ENCODE results near the gene PRLR.

Gene PRLR

DNA sequence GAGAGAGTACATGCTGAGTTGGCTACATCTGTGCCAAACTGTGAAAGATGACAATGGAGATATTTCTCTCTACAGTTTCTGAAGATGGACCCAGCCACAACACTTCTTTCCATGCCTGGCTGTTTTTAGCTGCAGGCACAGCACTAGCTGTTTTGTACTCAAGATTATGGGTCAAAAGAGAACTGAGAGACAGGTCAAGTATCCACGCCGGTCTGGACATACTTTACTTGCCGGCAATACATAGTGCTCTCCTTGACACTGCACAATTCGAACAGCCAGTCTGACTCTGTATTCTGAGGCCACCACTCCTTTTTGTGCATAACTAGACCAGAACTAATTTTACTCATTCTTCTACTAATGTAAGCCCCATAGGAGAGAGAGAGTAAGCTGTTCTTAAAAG lies 2.6 kb downstream of the PRLR start:
- H3K4me1 Mint-ChIP-seq (ENCODE audit: low read depth in 2 of 2) = peaks cover 8 to 10% of the 10 kb centered on the region in 2 donors
- peaks cover 3% of the 10 kb centered on the region for H3K36me3 Mint-ChIP-seq (ENCODE audit: insufficient read depth)
- DNase-seq (no peak), ATAC-seq (replicated peaks) (no peak)
- H3K4me3 Mint-ChIP-seq = no peak overlapping the region
- no peaks in the 10 kb centered on the region for H3K9me3 Mint-ChIP-seq
- peaks cover 76 to 97% of the 10 kb centered on the region in 2 donors for H3K27me3 Mint-ChIP-seq
- H3K27ac Mint-ChIP-seq = no peak overlapping the region

DNA sequence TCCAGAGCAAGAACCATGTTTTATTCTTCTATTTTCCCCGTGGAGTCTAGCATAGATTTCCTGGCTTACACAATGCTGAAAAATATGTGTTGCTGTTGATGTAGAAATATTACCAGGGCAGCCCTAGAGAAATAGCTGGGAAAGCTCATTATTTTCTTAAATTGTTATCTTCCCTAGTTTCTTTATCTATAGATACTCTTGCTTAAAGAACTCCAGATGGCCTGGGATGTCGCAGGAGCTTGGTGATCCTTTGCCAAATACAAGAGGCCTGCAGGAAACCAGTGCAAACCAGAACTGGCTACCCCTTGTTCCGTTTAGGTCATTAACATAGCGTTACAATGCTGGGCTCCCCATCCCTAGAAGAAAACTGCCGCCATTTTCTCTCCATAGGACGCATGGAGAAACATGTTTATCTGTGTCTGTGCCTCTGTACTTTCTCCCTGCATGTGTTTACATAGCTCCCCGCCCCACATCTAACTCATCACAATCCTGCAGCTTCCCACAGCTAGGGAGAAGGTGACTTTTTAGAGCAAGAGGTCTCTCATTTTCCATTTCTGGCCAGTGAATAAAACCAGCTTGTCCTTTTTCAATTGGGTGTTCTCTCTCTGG lies 6.4 kb downstream of the PRLR start:
- H3K27me3 Mint-ChIP-seq = peaks cover 39 to 76% of the 10 kb centered on the region in 2 donors

DNA sequence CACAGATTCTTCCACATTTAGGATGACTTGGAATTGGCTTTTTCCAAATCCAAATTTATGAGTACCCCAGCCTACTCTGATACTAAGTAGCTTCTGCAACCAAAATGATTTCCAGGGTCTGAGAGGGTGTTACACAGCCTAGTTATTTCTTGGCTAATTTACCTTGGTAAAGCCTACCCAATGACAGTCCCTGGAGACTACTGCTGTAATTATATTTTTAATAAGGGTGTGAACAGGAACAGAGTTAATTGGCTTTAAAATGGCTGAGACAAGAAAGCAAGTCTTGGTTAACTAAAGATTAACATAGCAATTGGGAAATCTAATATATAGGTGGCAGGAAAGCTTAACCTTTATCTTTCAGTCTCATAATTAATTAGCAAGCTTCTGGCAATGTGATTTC lies 9.3 kb downstream of the PRLR start:
- no peak for DNase-seq
- H3K9me3 Mint-ChIP-seq = no peaks in the 10 kb centered on the region
- no peaks in the 10 kb centered on the region for H3K36me3 Mint-ChIP-seq (ENCODE audit: insufficient read depth)
- peaks cover 10 to 49% of the 10 kb centered on the region in 2 donors for H3K27me3 Mint-ChIP-seq
- no peak overlapping the region for H3K27ac Mint-ChIP-seq
- H3K4me3 Mint-ChIP-seq = no peak overlapping the region
- no peak for ATAC-seq (replicated peaks)
- no peaks in the 10 kb centered on the region for H3K4me1 Mint-ChIP-seq (ENCODE audit: low read depth in 2 of 2)

More for the DNA sequence above, 6.4 kb downstream of the PRLR start:
- ATAC-seq (replicated peaks) (no peak), DNase-seq (no peak)
- Mint-ChIP-seq H3K9me3 (no peaks in the 10 kb centered on the region), H3K4me3 (no peak overlapping the region), H3K36me3 (ENCODE audit: insufficient read depth) (peaks cover 3% of the 10 kb centered on the region), H3K27ac (no peak overlapping the region), H3K4me1 (ENCODE audit: low read depth in 2 of 2) (no peaks in the 10 kb centered on the region)

DNA sequence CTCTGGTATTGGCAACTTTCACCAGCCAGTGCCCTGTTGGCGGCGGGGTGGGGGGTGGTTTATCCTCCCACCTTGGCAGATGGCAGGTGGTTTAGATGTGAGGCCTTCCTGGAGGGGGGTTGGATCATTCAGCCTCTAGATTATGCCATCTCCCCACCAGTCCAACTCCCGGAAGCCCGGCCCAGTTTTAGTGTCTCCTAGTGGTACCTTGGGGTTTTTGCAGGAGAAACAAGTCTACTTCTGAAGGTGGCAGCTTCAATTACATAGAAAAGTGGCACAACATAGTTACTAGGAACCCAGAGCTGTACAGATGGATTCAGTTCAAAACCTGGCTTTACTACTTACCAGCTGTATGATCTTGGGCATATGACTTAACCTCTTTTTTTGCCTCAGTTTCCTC lies 11.3 kb downstream of the PRLR start:
- Mint-ChIP-seq H3K27ac (no peak overlapping the region), H3K9me3 (no peaks in the 10 kb centered on the region), H3K4me1 (ENCODE audit: low read depth in 2 of 2) (no peaks in the 10 kb centered on the region), H3K36me3 (ENCODE audit: insufficient read depth) (no peaks in the 10 kb centered on the region), H3K27me3 (peaks cover 0 to 29% of the 10 kb centered on the region in 2 donors), H3K4me3 (no peak overlapping the region)
- DNase-seq = no peak
- no peak for ATAC-seq (replicated peaks)

DNA sequence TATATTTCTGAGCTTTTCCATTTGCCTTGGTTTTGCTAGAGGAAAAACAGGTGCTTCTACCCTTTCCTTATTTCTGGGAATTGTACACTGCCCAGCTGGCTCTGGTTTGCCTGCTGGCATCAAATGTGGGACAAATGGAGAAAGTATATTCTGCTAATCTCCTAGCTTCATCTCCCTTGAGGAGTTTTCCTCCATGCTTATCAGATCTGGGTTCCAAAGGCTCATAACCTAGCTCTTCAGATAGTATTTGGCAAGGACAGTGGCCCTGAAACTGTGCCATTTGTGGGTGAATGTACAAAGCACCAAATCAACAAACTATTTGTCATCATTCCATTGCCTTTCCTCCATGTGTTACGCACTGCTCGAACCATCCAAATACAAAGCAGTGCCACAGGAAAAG lies 16.2 kb downstream of the PRLR start:
- ATAC-seq (replicated peaks) = no peak
- peaks cover 0 to 21% of the 10 kb centered on the region in 2 donors for H3K27me3 Mint-ChIP-seq
- H3K4me3 Mint-ChIP-seq = no peak overlapping the region
- H3K36me3 Mint-ChIP-seq (ENCODE audit: insufficient read depth) = no peaks in the 10 kb centered on the region
- H3K9me3 Mint-ChIP-seq = no peaks in the 10 kb centered on the region
- H3K4me1 Mint-ChIP-seq (ENCODE audit: low read depth in 2 of 2) = no peaks in the 10 kb centered on the region
- DNase-seq = no peak
- H3K27ac Mint-ChIP-seq = no peak overlapping the region

DNA sequence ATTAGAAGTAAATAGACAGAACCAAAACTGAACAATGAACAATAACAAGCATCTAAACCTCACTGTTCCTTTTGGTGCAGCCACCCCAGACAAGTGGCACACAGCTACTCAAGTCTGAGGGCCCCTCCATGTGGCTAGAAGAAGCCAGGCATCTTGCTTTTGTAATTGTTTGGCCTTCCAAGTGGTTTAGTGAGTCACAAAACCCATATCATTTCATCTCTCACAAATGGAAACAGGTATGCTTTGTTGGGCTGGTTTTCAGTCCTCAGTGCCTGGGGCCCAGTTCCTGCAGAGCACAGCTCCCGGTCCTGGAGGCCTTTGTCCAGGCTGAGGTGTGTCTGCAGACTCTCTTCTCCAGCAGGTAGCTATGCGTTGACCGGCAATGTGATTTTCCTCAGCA lies 16.7 kb downstream of the PRLR start:
- Mint-ChIP-seq H3K4me3 (no peak overlapping the region), H3K27me3 (peaks cover 0 to 17% of the 10 kb centered on the region in 2 donors), H3K9me3 (no peaks in the 10 kb centered on the region), H3K36me3 (ENCODE audit: insufficient read depth) (no peaks in the 10 kb centered on the region), H3K27ac (no peak overlapping the region), H3K4me1 (ENCODE audit: low read depth in 2 of 2) (no peaks in the 10 kb centered on the region)
- no peak for DNase-seq
- no peak for ATAC-seq (replicated peaks)

DNA sequence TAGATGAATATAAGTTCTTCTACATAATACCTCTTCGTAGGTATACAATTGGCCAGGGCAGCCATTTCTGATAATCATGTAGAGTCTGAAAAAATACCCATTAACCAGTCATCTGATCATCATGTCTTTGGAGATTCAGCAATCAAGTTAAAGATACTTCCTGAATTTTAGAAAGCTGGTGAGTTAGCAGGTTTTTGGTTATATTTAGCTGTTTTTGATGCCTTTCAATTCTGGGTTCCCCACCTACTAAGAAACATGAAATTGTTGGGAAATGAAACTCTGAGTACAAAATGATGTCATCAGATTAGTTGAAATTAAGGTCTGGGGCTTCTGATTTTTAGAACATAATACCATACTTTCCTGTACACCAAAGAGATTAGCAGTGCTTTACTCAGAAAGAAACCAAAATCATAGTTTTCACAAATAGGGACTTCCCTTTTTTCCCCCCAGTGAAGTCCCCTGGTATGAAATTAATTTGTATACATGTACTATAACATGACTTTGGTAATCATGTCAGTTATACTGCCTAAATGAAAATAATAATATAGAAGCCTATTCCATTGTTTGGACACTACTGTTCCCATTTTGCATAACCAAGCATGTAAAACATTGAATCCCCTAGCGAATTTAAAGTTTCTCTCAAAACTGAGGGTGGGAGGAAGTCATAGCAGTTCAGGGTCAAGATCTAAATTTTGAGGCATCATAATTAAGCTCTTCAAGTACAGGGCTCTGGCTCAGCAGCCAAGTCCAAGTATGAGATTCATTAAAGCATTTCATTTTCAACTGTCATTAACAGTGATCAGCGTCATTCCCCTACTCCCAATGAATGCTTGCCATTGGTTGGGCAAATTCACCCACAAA lies 17.9 kb downstream of the PRLR start:
- ATAC-seq (replicated peaks) (no peak), DNase-seq (no peak)
- Mint-ChIP-seq H3K4me1 (ENCODE audit: low read depth in 2 of 2) (no peaks in the 10 kb centered on the region), H3K9me3 (no peaks in the 10 kb centered on the region), H3K27ac (no peak overlapping the region), H3K36me3 (ENCODE audit: insufficient read depth) (no peaks in the 10 kb centered on the region), H3K4me3 (no peak overlapping the region), H3K27me3 (peaks cover 0 to 24% of the 10 kb centered on the region in 2 donors)

DNA sequence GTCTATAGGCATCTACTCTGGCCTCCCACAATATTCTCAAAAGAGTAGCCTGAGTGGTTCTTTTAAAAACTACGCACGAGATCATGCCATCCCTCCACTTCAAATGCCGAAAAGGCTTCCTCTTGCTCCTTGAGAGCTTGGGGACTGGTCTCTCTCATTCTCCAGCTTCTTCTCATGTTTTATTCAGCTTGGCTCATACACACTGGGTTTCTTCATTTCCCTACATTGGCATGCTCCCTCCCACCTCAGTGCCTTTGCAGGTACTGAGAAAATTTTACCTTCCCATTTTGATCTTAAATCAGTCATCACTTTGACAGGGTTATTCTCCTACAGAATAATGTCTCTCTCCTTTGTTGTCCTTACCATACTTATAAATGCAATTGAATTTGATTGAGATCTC lies 20.4 kb downstream of the PRLR start:
- no peak overlapping the region for H3K27ac Mint-ChIP-seq
- no peak for ATAC-seq (replicated peaks)
- DNase-seq = no peak
- no peaks in the 10 kb centered on the region for H3K4me1 Mint-ChIP-seq (ENCODE audit: low read depth in 2 of 2)
- H3K4me3 Mint-ChIP-seq = no peak overlapping the region
- H3K36me3 Mint-ChIP-seq (ENCODE audit: insufficient read depth) = no peaks in the 10 kb centered on the region
- peaks cover 0 to 34% of the 10 kb centered on the region in 2 donors for H3K27me3 Mint-ChIP-seq
- H3K9me3 Mint-ChIP-seq = no peaks in the 10 kb centered on the region

DNA sequence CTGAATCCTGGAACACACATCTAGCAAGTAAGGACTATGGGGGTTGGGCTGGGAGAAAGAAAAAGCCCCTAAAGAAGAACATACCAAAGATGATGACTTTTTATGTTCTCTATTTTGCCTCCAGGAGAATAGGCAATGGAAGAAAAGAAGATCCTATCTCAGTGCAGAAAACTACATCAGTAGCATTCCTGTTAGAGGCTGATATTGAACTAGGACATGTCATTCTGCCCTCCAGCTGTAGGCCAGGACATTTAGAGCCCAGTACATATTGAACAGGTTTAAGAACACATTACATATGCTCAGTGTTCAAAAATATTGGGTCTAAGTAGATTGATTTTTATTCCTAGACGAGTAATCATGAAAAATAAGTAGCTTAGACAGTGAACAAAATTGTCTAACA lies 24.7 kb downstream of the PRLR start:
- Mint-ChIP-seq H3K36me3 (ENCODE audit: insufficient read depth) (no peaks in the 10 kb centered on the region), H3K4me1 (ENCODE audit: low read depth in 2 of 2) (no peaks in the 10 kb centered on the region), H3K27ac (no peak overlapping the region), H3K9me3 (no peaks in the 10 kb centered on the region), H3K4me3 (no peak overlapping the region), H3K27me3 (peaks cover 0 to 57% of the 10 kb centered on the region in 2 donors)
- ATAC-seq (replicated peaks) = no peak
- no peak for DNase-seq

DNA sequence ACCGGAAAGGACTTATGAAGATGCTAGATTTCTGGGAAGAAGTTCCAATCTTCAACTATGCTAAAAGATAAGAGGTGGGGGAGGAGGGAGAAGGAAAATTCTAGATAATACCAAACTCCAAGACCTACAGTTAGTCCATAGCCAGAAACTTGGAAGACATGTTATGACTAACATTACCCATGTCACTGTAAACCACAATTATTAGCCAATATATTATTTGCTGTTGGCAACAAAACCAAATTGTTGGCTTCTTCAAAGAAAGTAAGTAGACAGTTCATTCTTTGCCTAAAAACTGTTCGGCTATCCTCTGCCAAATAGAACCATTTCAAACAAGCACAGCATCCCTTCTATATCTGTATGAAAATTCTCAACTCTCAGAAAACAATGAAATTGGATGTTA lies 25.1 kb downstream of the PRLR start:
- Mint-ChIP-seq H3K27me3 (peaks cover 0 to 57% of the 10 kb centered on the region in 2 donors), H3K4me1 (ENCODE audit: low read depth in 2 of 2) (no peaks in the 10 kb centered on the region), H3K4me3 (no peak overlapping the region), H3K27ac (no peak overlapping the region), H3K36me3 (ENCODE audit: insufficient read depth) (no peaks in the 10 kb centered on the region), H3K9me3 (no peaks in the 10 kb centered on the region)
- ATAC-seq (replicated peaks) = no peak
- no peak for DNase-seq

DNA sequence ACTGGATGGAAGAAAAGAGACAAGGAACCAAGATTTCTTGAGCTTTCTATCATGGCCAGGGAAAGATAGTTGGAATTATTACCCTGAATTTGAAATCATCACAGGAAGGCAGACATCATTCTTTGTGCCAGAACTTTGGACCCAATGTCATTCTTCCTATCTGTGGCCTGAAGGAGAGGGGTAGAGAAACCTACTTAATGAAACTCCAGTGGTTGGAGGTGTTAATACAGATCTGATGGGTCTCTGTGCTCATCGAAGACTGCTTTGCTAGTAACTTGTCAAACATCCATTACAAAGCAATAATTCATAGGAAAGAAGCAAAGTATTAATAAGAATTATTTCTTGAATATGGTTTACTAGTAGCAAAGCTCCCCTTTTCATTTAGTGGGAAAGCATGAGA lies 26.9 kb downstream of the PRLR start:
- Mint-ChIP-seq H3K36me3 (ENCODE audit: insufficient read depth) (no peaks in the 10 kb centered on the region), H3K4me1 (ENCODE audit: low read depth in 2 of 2) (no peaks in the 10 kb centered on the region), H3K9me3 (no peaks in the 10 kb centered on the region), H3K27me3 (peaks cover 6 to 59% of the 10 kb centered on the region in 2 donors), H3K27ac (no peak overlapping the region), H3K4me3 (no peak overlapping the region)
- DNase-seq (no peak), ATAC-seq (replicated peaks) (no peak)

DNA sequence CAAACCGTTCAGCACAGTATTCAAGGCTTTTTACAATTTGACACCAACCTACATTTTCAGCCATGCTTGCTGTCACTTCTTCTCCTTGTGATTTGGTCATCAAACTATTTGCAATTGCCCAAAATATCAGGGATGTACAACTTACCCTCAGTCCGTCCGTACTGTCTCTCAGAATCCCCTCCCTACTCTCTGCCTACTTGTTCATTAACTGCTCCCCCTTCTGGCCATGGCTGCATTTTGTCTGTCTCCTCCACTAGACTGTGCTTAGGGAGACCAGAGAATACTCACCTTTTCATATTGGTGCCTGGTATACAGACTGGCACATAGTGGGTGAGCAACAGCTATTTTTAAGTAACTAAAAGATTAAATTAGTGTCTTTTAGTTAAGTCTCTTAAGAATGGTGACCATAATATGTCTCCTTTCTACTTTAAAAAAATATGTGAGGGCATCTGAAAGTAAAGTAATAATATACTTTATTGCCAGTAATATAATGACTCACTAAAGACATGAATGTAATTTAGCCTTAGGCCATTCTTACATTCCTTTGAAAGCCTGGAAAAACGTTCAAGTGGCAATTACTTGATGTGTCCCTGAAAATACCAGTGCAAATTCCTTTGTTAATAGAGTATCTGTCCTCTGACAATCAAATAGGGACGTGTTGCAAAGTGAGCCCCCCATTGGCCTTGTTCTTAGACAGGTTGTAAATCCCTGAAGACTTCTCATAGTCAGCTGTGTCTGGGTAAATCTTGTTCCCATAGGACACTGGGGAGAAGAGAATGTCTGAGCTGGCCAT lies 27.8 kb downstream of the PRLR start:
- no peak for ATAC-seq (replicated peaks)
- Mint-ChIP-seq H3K4me1 (ENCODE audit: low read depth in 2 of 2) (no peaks in the 10 kb centered on the region), H3K36me3 (ENCODE audit: insufficient read depth) (no peaks in the 10 kb centered on the region), H3K27me3 (peaks cover 12 to 62% of the 10 kb centered on the region in 2 donors), H3K9me3 (no peaks in the 10 kb centered on the region), H3K27ac (no peak overlapping the region), H3K4me3 (no peak overlapping the region)
- DNase-seq = peak in 2 of 3 experiments; percentile 2 to 6

DNA sequence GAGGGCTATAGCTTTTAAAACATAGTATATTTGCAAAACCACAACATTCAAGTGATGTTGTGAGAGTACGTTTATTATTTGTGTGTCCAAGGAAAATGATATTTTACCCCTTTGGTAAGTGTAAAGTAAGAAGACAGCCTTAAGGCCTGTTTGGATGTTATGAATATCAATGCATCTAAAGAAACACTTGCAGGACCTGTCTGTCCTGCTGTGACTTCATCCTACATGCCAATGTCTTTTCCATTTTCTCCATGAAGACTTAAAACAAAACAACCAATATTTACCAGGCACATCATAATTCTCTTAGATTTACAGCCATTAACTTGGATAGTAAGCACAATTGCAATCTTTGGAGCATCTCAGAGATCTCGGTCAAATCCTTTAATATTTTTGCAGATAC lies 29.0 kb downstream of the PRLR start:
- H3K36me3 Mint-ChIP-seq (ENCODE audit: insufficient read depth) = no peaks in the 10 kb centered on the region
- no peak overlapping the region for H3K4me3 Mint-ChIP-seq
- peaks cover 12 to 69% of the 10 kb centered on the region in 2 donors for H3K27me3 Mint-ChIP-seq
- no peaks in the 10 kb centered on the region for H3K4me1 Mint-ChIP-seq (ENCODE audit: low read depth in 2 of 2)
- no peak for ATAC-seq (replicated peaks)
- H3K27ac Mint-ChIP-seq = no peak overlapping the region
- no peak for DNase-seq
- no peaks in the 10 kb centered on the region for H3K9me3 Mint-ChIP-seq
